ENCODE measurements around the gene MBLAC1. TPM values are rescaled to one million over a fixed set of nuclear protein-coding genes. Genes with fewer than 3 reads are reported as not detected.

The MBLAC1 gene
- total RNA-seq, 3 donors from 2014 or later = 2.5 to 4.9 (median 3.2) TPM

GRCh38 chr7:100148559-100149328 is 22.0 kb downstream of the MBLAC1 start, which contains the start of gene LAMTOR4:
Gene LAMTOR4, plus strand, starts transcription at chr7:100148918. Its CDS starts 55 bp downstream, at chr7:100148973.
- no peaks in the 10 kb centered on the region for H3K9me3 ChIP-seq
- intact Hi-C loops (cut with DNase I, micrococcal nuclease) = no loop called here
- H3K36me3 ChIP-seq (ENCODE audit: low read depth) = peaks cover 4% of the 10 kb centered on the region
- ATAC-seq = peak; percentile 94
- H3K4me1 ChIP-seq (ENCODE audit: low read depth) = peaks cover 45% of the 10 kb centered on the region
- H3K4me3 ChIP-seq = peak within 1 kb of the TSS; percentile 83
- peak; percentile 98 to 100 (median 99) for DNase-seq
- no peak for TF ChIP-seq CTCF (IDR thresholded peaks at IDR 0.05)

- H3K36me3 ChIP-seq (ENCODE audit: low read depth) = peaks cover 4% of the 10 kb centered on the region
- ATAC-seq (no peak), DNase-seq (no peak)
- H3K4me3 ChIP-seq = no peak overlapping the region
- intact Hi-C loops (cut with DNase I, micrococcal nuclease) = no loop called here
- TF ChIP-seq CTCF (IDR thresholded peaks at IDR 0.05) = no peak
- H3K9me3 ChIP-seq = no peaks in the 10 kb centered on the region
- H3K4me1 ChIP-seq (ENCODE audit: low read depth) = peaks cover 81% of the 10 kb centered on the region
These were observed 25.6 kb downstream of the MBLAC1 start for GRCh38 chr7:100152404-100152803.

DNA sequence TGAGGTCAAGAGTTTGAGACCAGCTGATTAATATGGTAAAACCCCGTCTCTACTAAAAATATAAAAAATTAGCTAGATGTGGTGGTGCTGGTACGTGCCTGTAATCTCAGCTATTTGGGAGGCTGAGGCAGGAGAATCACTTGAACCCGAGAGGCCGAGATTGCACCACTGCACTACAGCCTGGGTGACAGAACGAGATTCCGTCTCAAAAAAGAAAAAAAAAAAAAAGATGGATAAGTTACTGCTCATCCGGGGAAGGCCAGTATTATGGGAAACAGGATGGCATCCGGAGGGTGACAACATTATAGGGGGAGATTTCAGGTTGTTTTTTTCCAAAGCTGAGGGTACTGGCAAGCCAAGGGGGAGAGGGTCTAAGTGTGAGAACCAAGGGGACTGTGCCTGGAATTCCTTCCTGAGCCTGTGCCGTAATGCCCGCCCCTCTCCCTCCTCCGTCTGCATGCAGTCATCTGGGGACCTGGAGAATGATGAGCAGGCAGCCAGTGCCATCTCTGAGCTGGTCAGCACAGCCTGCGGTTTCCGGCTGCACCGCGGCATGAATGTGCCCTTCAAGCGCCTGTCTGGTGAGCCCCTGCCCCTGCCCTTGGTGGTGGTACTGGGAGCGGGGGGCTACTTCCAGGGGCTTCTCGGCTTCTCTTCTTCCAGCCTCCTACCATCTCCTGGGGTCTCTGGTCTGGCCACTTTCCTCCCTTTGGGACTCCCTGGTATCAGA is 26.3 kb downstream of the MBLAC1 start:
- no peak for TF ChIP-seq CTCF (IDR thresholded peaks at IDR 0.05)
- intact Hi-C loops (cut with DNase I, micrococcal nuclease) = no loop called here
- H3K4me1 ChIP-seq (ENCODE audit: low read depth) = peaks cover 85% of the 10 kb centered on the region
- ATAC-seq = no peak
- H3K4me3 ChIP-seq = no peak overlapping the region
- no peaks in the 10 kb centered on the region for H3K9me3 ChIP-seq
- peaks cover 4% of the 10 kb centered on the region for H3K36me3 ChIP-seq (ENCODE audit: low read depth)
- peak in 1 of 3 donors; percentile 58 for DNase-seq

DNA sequence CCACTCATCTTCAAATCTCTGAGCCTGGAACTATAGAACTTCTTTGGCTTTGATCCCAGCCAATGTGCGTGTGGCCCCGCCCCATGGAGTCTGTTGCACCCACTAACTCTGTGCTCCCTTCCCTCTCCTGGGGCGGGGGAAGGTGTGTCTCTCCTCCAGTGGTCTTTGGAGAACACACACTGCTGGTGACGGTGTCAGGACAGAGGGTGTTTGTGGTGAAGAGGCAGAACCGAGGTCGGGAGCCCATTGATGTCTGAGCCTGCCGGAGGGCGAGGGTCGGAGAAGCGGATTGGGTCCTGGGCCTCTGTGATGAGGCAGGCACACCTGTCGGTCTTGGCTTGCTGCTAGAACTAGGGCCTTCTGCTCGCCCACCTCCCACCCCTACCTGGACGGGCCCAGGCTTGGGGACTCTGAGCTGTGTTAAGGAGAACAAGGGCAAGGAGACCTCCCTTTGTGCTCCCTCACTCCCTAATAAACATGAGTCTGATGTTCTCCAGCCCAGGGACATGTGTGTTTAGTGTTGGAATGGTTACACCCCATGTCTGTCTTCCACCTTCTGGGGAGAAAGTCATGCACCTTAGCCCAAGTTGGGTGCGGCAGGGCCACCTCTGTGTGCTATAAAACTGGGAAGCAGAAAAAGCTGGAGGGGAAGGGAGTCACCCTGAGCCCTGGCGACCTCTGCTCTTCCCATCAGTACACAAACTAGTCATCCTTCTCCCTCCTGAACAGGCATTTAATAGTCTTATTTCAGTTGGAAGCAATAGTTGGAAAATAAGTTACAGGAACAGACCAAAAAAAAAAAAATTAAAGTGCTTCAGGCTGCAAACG is 27.2 kb downstream of the MBLAC1 start:
- no peak for TF ChIP-seq CTCF (IDR thresholded peaks at IDR 0.05)
- DNase-seq (peak; percentile 81 to 85 (median 81)), ATAC-seq (peak; percentile 70)
- intact Hi-C loops (cut with DNase I, micrococcal nuclease) = no loop called here
- Histone ChIP-seq H3K4me3 (no peak overlapping the region), H3K4me1 (ENCODE audit: low read depth) (peaks cover 80% of the 10 kb centered on the region), H3K9me3 (no peaks in the 10 kb centered on the region), H3K36me3 (ENCODE audit: low read depth) (no peaks in the 10 kb centered on the region)

Data from mucosa of descending colon (tissue), 3 donors.